Right lobe of liver (tissue), 6 donors: ENCODE results near the gene DNAJB14. TPM values are rescaled to one million over a fixed set of nuclear protein-coding genes. Genes with fewer than 3 reads are reported as not detected.

ENCODE experiments used
- ATAC-seq, 4 donors: fragments of 200-7000 bp; cut with Tn5 transposase; one replicate each; pipeline ENCODE4 v1.9.1; 2020; ENCODE audit warnings: mild to moderate bottlenecking in 4 of 4, moderate library complexity in 4 of 4
- DNase-seq, 3 donors: peaks; one replicate each; pipeline ENCODE4 v3.0.0-alpha.2; 2020
- H3K27ac ChIP-seq, 3 donors: fragments of 200-600 bp; one replicate each; pipeline ENCODE4 v1.8.0; 2022
- H3K27me3 ChIP-seq, 2 donors: fragments of 200-600 bp; one replicate each; pipeline ENCODE4 v1.8.0; 2022
- H3K36me3 ChIP-seq, 4 donors: fragments of 200-600 bp; sonication (generic) in 1 of 4; one replicate each; pipeline versions ENCODE4 v1.5.1 to v1.8.0; 2017 to 2022; ENCODE audit warnings: control low read depth in 1 of 4
- H3K4me1 ChIP-seq, 4 donors: fragments of 200-600 bp; sonication (generic) in 1 of 4; one replicate each; pipeline versions ENCODE4 v1.5.1 to v1.8.0; 2017 to 2022; ENCODE audit warnings: control low read depth in 1 of 4
- H3K4me3 ChIP-seq, 3 donors: fragments of 200-600 bp; one replicate each; pipeline ENCODE4 v1.8.0; 2022
- H3K9me3 ChIP-seq, 4 donors: fragments of 200-600 bp; sonication (generic) in 1 of 4; one replicate each; pipeline versions ENCODE4 v1.5.1 to v1.8.0; 2017 to 2022; ENCODE audit warnings: control low read depth in 1 of 4
- CTCF ChIP-seq, 4 donors: fragments of 200-600 bp in 3 of 4; fragments of 450-650 bp in 1 of 4; IDR thresholded peaks; one replicate each; pipeline versions ENCODE4 v1.5.1 to v1.8.0; 2016 to 2022; ENCODE audit warnings: antibody characterized with exemption in 4 of 4, mild to moderate bottlenecking in 2 of 4
- POLR2A ChIP-seq: fragments of 450-650 bp; IDR thresholded peaks from one replicate; pipeline ENCODE4 v1.6.1; 2017; ENCODE audit warnings: antibody characterized with exemption, mild to moderate bottlenecking
- WGBS: methylation state at CpG from one replicate; pipeline ENCODE4 v1.1.6; 2018; ENCODE audit warnings: low coverage, low lambda C conversion rate; ENCODE audit not compliant: insufficient coverage; ENCODE audit errors: missing lambda C conversion rate; 5-methylcytosine and 5-hydroxymethylcytosine counted together
- intact Hi-C, 2 donors: fragments of 100-400 bp; cut with DNase I; formaldehyde crosslinking; loops; one replicate each; pipeline versions ENCODE4 v1.11.2 to v1.14.1; 2022
- long read RNA-seq: library from polyadenylated mRNA; unstranded; transcript quantifications from one replicate; pipeline ENCODE4 v2.0.0, GENCODE V29; 2019
- total RNA-seq, 6 experiments: library from RNA; depleted of rRNA in 2 of 6; stranded (reverse); fragments of >200 nt in 2 of 6; fragmentation: NEBNext Ultra II Directional in 3 of 6; extraction: Animal tissue kit (Norgen Biotek cat#: 25700) in 3 of 6; gene quantifications; one replicate each; pipeline versions ENCODE4 v1.1.0 to v1.2.4, GENCODE V29; 2016 to 2023
- donor health status: DM: no; HTN: yes; CAD: no.
- donor health status: DM: no; HTN: no; CAD: no.
- donor health status: DM: no; HTN: no; CAD: no.
- donor health status: DM: no; HTN: yes; CAD: no.
- donor health status: DM: no; HTN: yes; CAD: no.

Gene DNAJB14
- 10 to 100 TPM; 12.2 to 16.6 (median 16.1) TPM for total RNA-seq
- long read RNA-seq, full-length matches to known transcripts, result 1 of 4 reads
- long read RNA-seq, partial matches to known transcripts, result 2 of 4 reads
- long read RNA-seq, other reads (novel, unspliced or antisense), result 1 of 4 reads

- ATAC-seq (peak; percentile 62 to 76 (median 70)), DNase-seq (peak; percentile 86 to 88 (median 87))
- TF ChIP-seq CTCF (IDR thresholded peaks at IDR 0.05), result peak in 1 of 4 donors; percentile 23
- TF ChIP-seq POLR2A, result peak; percentile 71
- Histone ChIP-seq H3K4me1 (peaks cover 0 to 18% (median 6%) of the 10 kb centered on the region in 4 donors), H3K36me3 (no peaks in the 10 kb centered on the region), H3K27ac (peak within 1 kb of the TSS; percentile 77 to 85 (median 80)), H3K27me3 (no peaks in the 10 kb centered on the region), H3K9me3 (no peaks in the 10 kb centered on the region), H3K4me3 (peak within 1 kb of the TSS; percentile 78 to 88 (median 88))
- intact Hi-C loops, result loop anchor here in 1 of 2 donors (10.0 kb wide), 1 partner anchor 52 kb away; the partner anchor contains the start of gene LAMTOR3
- 0% methylated on average over 5 of the region's 87 CpGs for WGBS
These were observed at the start of gene DNAJB14 for GRCh38 chr4:99946356-99947189. DNAJB14 (minus strand) TSS chr4:99946618; CDS start chr4:99946571, 47 bp downstream.

GRCh38 chr4:99991741-99992140 is 45.3 kb upstream of the DNAJB14 start:
- TF ChIP-seq CTCF (IDR thresholded peaks at IDR 0.05) (no peak), POLR2A (no peak)
- no peaks in the 10 kb centered on the region for H3K4me1 ChIP-seq
- intact Hi-C loops, result no loop called here
- no peaks in the 10 kb centered on the region for H3K27me3 ChIP-seq
- WGBS, result 53% methylated on average over 3 of the region's 3 CpGs
- no peak for DNase-seq
- no peaks in the 10 kb centered on the region for H3K9me3 ChIP-seq
- no peak overlapping the region for H3K4me3 ChIP-seq
- ATAC-seq, result no peak
- H3K27ac ChIP-seq, result no peak overlapping the region
- no peaks in the 10 kb centered on the region for H3K36me3 ChIP-seq

GRCh38 chr4:99987681-99988080 is 41.3 kb upstream of the DNAJB14 start:
- intact Hi-C loops, result no loop called here
- H3K27ac ChIP-seq, result no peak overlapping the region
- no peaks in the 10 kb centered on the region for H3K27me3 ChIP-seq
- no peaks in the 10 kb centered on the region for H3K36me3 ChIP-seq
- DNase-seq (no peak), ATAC-seq (no peak)
- no peaks in the 10 kb centered on the region for H3K4me1 ChIP-seq
- H3K9me3 ChIP-seq, result no peaks in the 10 kb centered on the region
- TF ChIP-seq CTCF (IDR thresholded peaks at IDR 0.05) (no peak), POLR2A (no peak)
- H3K4me3 ChIP-seq, result no peak overlapping the region

- ATAC-seq, result no peak
- Histone ChIP-seq H3K27me3 (no peaks in the 10 kb centered on the region), H3K4me3 (no peak overlapping the region), H3K27ac (no peak overlapping the region), H3K9me3 (no peaks in the 10 kb centered on the region), H3K4me1 (no peaks in the 10 kb centered on the region), H3K36me3 (no peaks in the 10 kb centered on the region)
- no peak for TF ChIP-seq POLR2A
- no peak for TF ChIP-seq CTCF (IDR thresholded peaks at IDR 0.05)
- no peak for DNase-seq
- WGBS, result 70% methylated on average over 4 of the region's 4 CpGs
- intact Hi-C loops, result no loop called here
These were observed 40.4 kb upstream of the DNAJB14 start for GRCh38 chr4:99986792-99987191.
